Parathyroid adenoma (tissue), 2 donors: Measurements from ENCODE around the gene SLC35C1.

Experiments
- H2AFZ ChIP-seq: fragments of 300-600 bp; sonication (generic); one replicate; pipeline ENCODE4 v1.7.0; 2017; ENCODE audit warnings: antibody characterized with exemption, mild to moderate bottlenecking
- H3K27ac ChIP-seq: fragments of 300-600 bp; sonication (generic); one replicate; pipeline ENCODE4 v1.7.0; 2017
- H3K27me3 ChIP-seq: fragments of 300-600 bp; sonication (generic); one replicate; pipeline ENCODE4 v1.7.0; 2017; ENCODE audit warnings: low read length; ENCODE audit not compliant: control insufficient read depth, insufficient read depth
- H3K36me3 ChIP-seq: fragments of 300-600 bp; sonication (generic); one replicate; pipeline ENCODE4 v1.7.0; 2017; ENCODE audit warnings: low read length; ENCODE audit not compliant: control insufficient read depth, insufficient read depth
- H3K4me1 ChIP-seq: fragments of 300-600 bp; sonication (generic); one replicate; pipeline ENCODE4 v1.7.0; 2017; ENCODE audit warnings: control low read depth
- H3K4me2 ChIP-seq: fragments of 300-600 bp; sonication (generic); one replicate; pipeline ENCODE4 v1.7.0; 2017; ENCODE audit warnings: low read length
- H3K4me3 ChIP-seq: fragments of 300-600 bp; sonication (generic); one replicate; pipeline ENCODE4 v1.7.0; 2017; ENCODE audit warnings: low read depth, low read length
- H3K79me2 ChIP-seq: fragments of 300-600 bp; sonication (generic); one replicate; pipeline ENCODE4 v1.7.0; 2017; ENCODE audit warnings: control low read depth
- H3K9ac ChIP-seq: fragments of 300-600 bp; sonication (generic); one replicate; pipeline ENCODE4 v1.7.0; 2017; ENCODE audit warnings: mild to moderate bottlenecking
- H3K9me3 ChIP-seq: fragments of 300-600 bp; sonication (generic); one replicate; pipeline ENCODE4 v1.7.0; 2017; ENCODE audit warnings: low read length; ENCODE audit not compliant: control insufficient read depth
- CTCF ChIP-seq: fragments of 300-600 bp; sonication (generic); IDR thresholded peaks from one replicate; pipeline ENCODE4 v1.7.0; 2017; ENCODE audit warnings: antibody characterized with exemption, mild to moderate bottlenecking
- donor health status: primary hyperparathyroidism.

The SLC35C1 gene

GRCh38 chr11:45778341-45778740 is 26.6 kb upstream of the SLC35C1 start:
- no peak overlapping the region for H2AFZ ChIP-seq
- no peaks in the 10 kb centered on the region for H3K27me3 ChIP-seq

GRCh38 chr11:45779602-45780001 is 25.3 kb upstream of the SLC35C1 start:
- Histone ChIP-seq H3K9me3 (no peaks in the 10 kb centered on the region), H3K9ac (no peak overlapping the region), H3K27ac (no peak overlapping the region), H3K4me2 (no peak overlapping the region), H3K36me3 (no peaks in the 10 kb centered on the region), H3K4me3 (no peak overlapping the region), H3K79me2 (no peaks in the 10 kb centered on the region), H2AFZ (no peak overlapping the region), H3K27me3 (no peaks in the 10 kb centered on the region), H3K4me1 (no peaks in the 10 kb centered on the region)
- TF ChIP-seq CTCF: no peak

More at GRCh38 chr11:45778341-45778740, 26.6 kb upstream of the SLC35C1 start:
- no peak overlapping the region for H3K4me2 ChIP-seq
- H3K4me3 ChIP-seq: no peak overlapping the region
- no peaks in the 10 kb centered on the region for H3K4me1 ChIP-seq
- H3K9ac ChIP-seq: no peak overlapping the region
- no peak overlapping the region for H3K27ac ChIP-seq
- TF ChIP-seq CTCF: no peak
- no peaks in the 10 kb centered on the region for H3K9me3 ChIP-seq
- no peaks in the 10 kb centered on the region for H3K36me3 ChIP-seq
- no peaks in the 10 kb centered on the region for H3K79me2 ChIP-seq

GRCh38 chr11:45786272-45786671 is 18.7 kb upstream of the SLC35C1 start:
- Histone ChIP-seq H3K36me3 (no peaks in the 10 kb centered on the region), H3K9ac (no peak overlapping the region), H3K4me2 (no peak overlapping the region), H3K27ac (no peak overlapping the region), H3K27me3 (no peaks in the 10 kb centered on the region), H3K4me3 (no peak overlapping the region), H3K4me1 (no peaks in the 10 kb centered on the region), H3K79me2 (no peaks in the 10 kb centered on the region), H3K9me3 (no peaks in the 10 kb centered on the region), H2AFZ (no peak overlapping the region)
- no peak for TF ChIP-seq CTCF

GRCh38 chr11:45788887-45789286 is 16.1 kb upstream of the SLC35C1 start:
- Histone ChIP-seq H3K9ac (no peak overlapping the region), H3K4me3 (no peak overlapping the region), H2AFZ (no peak overlapping the region), H3K4me2 (no peak overlapping the region), H3K4me1 (no peaks in the 10 kb centered on the region), H3K36me3 (no peaks in the 10 kb centered on the region), H3K9me3 (no peaks in the 10 kb centered on the region), H3K79me2 (no peaks in the 10 kb centered on the region), H3K27me3 (no peaks in the 10 kb centered on the region), H3K27ac (no peak overlapping the region)
- TF ChIP-seq CTCF: no peak

- H3K27me3 ChIP-seq: no peaks in the 10 kb centered on the region
- no peaks in the 10 kb centered on the region for H3K4me1 ChIP-seq
- no peak overlapping the region for H3K4me3 ChIP-seq
- no peak for TF ChIP-seq CTCF
- H3K4me2 ChIP-seq: no peak overlapping the region
- no peaks in the 10 kb centered on the region for H3K36me3 ChIP-seq
- H2AFZ ChIP-seq: no peak overlapping the region
- H3K79me2 ChIP-seq: no peaks in the 10 kb centered on the region
- H3K9ac ChIP-seq: no peak overlapping the region
- H3K9me3 ChIP-seq: no peaks in the 10 kb centered on the region
- no peak overlapping the region for H3K27ac ChIP-seq
These were observed 13.4 kb upstream of the SLC35C1 start for GRCh38 chr11:45791524-45791923.
